RWPE1 (cell line): ENCODE measurements around the gene HABP4.

Experiments
- CTCF ChIA-PET: fragments of 350-600 bp; sonication (Branson Sonifier 250); formaldehyde crosslinking; extraction: SDS; loops from one replicate; lab custom pipeline; 2021; lab: Yijun Ruan, JAX
- POLR2A ChIA-PET: fragments of 400-600 bp; formaldehyde crosslinking; extraction: SDS; loops from one replicate; lab custom pipeline; 2020; ENCODE audit warnings: antibody characterized with exemption; ENCODE audit not compliant: low non-redundant PET; lab: Yijun Ruan, JAX
- DNase-seq: peaks from one replicate; pipeline ENCODE4 v3.0.0; 2012; ENCODE audit warnings: low spot score
- H3K27ac ChIP-seq: fragments of 450-650 bp; 2 replicates; pipeline ENCODE4 v1.5.1; 2017
- CTCF ChIP-seq: fragments of 450-650 bp; conservative IDR thresholded peaks from 2 replicates; pipeline ENCODE4 v1.5.1; 2017; ENCODE audit warnings: low read depth, mild to moderate bottlenecking

HABP4 gene

DNA sequence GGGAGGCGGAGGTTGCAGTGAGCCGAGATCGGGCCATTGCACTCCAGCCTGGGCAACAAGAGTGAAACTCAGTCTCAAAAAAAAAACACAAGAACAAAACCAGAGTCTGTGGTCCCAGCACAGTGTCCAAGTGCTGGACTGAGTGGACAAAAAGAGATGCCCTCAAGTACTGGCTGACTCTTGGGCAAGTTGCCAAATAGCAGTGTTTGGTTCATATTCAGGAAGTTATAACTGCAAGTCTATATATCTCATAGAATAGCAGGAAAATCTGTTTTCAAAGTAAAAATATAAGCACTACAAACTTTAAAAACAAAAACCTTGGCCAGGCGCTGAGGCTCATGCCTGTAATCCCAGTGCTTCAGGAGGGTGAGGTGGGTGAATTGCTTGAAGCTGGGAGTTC, 7.3 kb downstream of the HABP4 start:
- DNase-seq, result no peak
- CTCF ChIA-PET, result interaction anchor here (0.9 kb wide), 1 partner anchor 15 kb away, joined by 5 read pairs; no protein-coding TSS in a partner anchor

DNA sequence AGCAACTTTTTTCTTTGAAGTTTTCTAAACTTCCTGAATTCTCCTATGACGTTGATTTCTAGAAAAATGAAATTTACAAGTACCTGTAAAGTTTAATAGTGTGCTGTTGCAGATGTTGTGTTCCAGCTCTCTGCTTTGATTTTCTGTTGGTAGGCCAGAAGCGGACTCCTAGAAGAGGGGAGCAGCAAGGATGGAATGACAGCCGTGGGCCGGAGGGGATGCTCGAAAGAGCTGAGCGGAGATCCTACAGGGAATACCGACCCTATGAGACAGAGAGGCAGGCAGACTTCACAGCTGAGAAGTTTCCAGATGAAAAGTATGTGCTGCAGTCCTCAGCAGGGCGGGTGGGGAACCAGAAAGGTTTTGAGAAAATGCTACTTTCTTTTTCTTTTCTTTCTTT, 8.3 kb downstream of the HABP4 start:
- no peak for TF ChIP-seq CTCF
- CTCF ChIA-PET, result interaction anchor here (0.9 kb wide), 1 partner anchor 16 kb away, joined by 5 read pairs; no protein-coding TSS in a partner anchor
- no peak for DNase-seq
- no peak overlapping the region for H3K27ac ChIP-seq
- POLR2A ChIA-PET, result no interaction called here

More for the DNA sequence above, 7.3 kb downstream of the HABP4 start:
- no peak for TF ChIP-seq CTCF
- POLR2A ChIA-PET, result no interaction called here
- H3K27ac ChIP-seq, result no peak overlapping the region

DNA sequence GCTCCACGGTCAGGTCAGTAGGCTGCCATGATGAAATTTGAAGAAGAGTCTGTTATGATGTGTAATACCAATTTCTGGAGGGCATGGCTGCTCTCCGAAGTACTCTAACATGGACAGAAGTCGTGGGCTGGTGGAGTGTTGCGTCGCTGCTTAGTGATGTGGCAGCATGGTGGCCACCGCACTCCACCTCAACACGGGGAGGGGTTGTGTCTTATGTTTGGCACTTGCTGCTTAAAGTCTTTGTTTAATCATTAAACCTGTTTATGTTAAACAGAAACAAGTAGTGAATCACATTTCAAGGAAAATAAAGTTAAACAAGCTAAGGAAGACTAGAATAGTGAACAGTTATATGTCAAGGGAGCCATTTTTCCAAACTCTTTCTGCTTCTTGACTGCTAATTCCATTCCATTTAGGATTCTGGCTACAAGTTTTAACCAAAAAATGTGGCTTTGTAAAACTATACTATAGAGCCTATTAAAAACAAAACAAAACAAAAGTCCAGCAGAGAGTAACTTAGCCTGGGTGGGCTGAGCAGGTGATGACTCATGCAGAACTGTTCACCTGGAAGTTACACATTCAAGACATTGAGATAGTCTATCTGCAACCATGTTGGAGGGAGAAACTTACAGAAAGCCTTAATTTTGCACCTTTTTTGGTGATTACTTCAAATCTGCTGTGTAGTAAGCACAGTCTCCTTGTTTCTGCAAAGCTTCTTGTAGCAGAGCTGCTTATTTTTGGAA, 9.5 kb downstream of the HABP4 start:
- POLR2A ChIA-PET, result no interaction called here
- TF ChIP-seq CTCF, result no peak
- CTCF ChIA-PET, result no interaction called here
- no peak overlapping the region for H3K27ac ChIP-seq
- DNase-seq, result no peak

DNA sequence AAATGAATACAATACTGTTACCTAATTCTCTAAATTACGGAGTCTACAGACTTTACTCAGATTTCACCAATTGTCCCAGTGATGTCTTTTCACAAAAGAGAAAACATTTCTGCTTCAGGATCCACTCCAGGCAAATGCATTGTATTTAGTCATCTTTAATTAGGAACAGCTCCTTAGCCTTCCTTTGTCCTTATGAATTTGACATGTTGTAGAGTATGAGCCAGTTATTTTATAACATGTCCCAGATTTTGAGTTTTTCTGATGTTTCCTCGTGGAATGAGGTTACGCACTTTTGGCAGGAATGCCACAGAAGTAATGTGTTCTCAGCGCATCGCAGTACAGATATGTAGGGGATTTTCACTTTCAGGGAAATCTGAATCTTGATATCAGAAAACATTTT, 10.5 kb downstream of the HABP4 start:
- H3K27ac ChIP-seq, result no peak overlapping the region
- ChIA-PET CTCF (interaction anchor here (0.6 kb wide), 1 partner anchor 132 kb away, joined by 3 read pairs; no protein-coding TSS in a partner anchor), POLR2A (no interaction called here)
- no peak for TF ChIP-seq CTCF
- no peak for DNase-seq

- H3K27ac ChIP-seq, result no peak overlapping the region
- ChIA-PET CTCF (no interaction called here), POLR2A (no interaction called here)
- DNase-seq, result no peak
- no peak for TF ChIP-seq CTCF
Observed at GRCh38 chr9:96460882-96461281, 10.9 kb downstream of the HABP4 start.

- no peak for DNase-seq
- CTCF ChIA-PET, result interaction anchor here (0.8 kb wide), 1 partner anchor 18 kb away, joined by 9 read pairs; no protein-coding TSS in a partner anchor
- no peak overlapping the region for H3K27ac ChIP-seq
- POLR2A ChIA-PET, result no interaction called here
- no peak for TF ChIP-seq CTCF
Observed at GRCh38 chr9:96461336-96461735, 11.4 kb downstream of the HABP4 start.
